H1 (cell line): ENCODE data around the gene ADCY2.

Experiments
- ATF3 ChIP-seq: IDR thresholded peaks from 2 replicates; pipeline ENCODE4 v1.6.1; 2011; ENCODE audit warnings: low read depth, mild to moderate bottlenecking, low read length; ENCODE audit not compliant: insufficient read depth
- CTCF ChIP-seq, 3 experiments: IDR thresholded peaks; 1 replicate in 2 of 3; 2 replicates in 1 of 3; pipeline versions ENCODE4 v1.5.1 to v1.6.1; 2011; ENCODE audit warnings: low read length in 3 of 3, mild to moderate bottlenecking in 3 of 3, inconsistent platforms in 2 of 3, low read depth in 1 of 3, moderate library complexity in 1 of 3; ENCODE audit not compliant: insufficient read depth in 1 of 3; ENCODE audit errors: control extremely low read depth in 1 of 3
- EP300 ChIP-seq, 2 experiments: IDR thresholded peaks; 1 replicate in 1 of 2; 2 replicates in 1 of 2; pipeline ENCODE4 v1.6.1; 2011 to 2012; ENCODE audit warnings: low read depth in 2 of 2, low read length in 2 of 2, mild to moderate bottlenecking in 2 of 2, borderline replicate concordance in 1 of 2, inconsistent platforms in 1 of 2, moderate library complexity in 1 of 2
- EZH2 ChIP-seq: fragments of 200-600 bp; sonication (generic); IDR thresholded peaks from 2 replicates; pipeline ENCODE4 v1.7.1; 2012; ENCODE audit warnings: low read depth, mild to moderate bottlenecking, moderate library complexity, low read length, inconsistent platforms; ENCODE audit not compliant: severe bottlenecking
- JUND ChIP-seq: IDR thresholded peaks from 2 replicates; pipeline ENCODE4 v1.6.1; 2011; ENCODE audit warnings: mild to moderate bottlenecking, improper control_type of control experiment, low read length
- POLR2A ChIP-seq, 2 experiments: IDR thresholded peaks; 1 replicate in 1 of 2; 2 replicates in 1 of 2; pipeline ENCODE4 v1.6.1; 2011; ENCODE audit warnings: low read depth in 2 of 2, low read length in 2 of 2, mild to moderate bottlenecking in 2 of 2; ENCODE audit errors: control extremely low read depth in 1 of 2
- POLR2AphosphoS5 ChIP-seq: IDR thresholded peaks from 2 replicates; pipeline ENCODE4 v1.6.1; 2011; ENCODE audit warnings: low read depth, low read length
- RAD21 ChIP-seq, 2 experiments: IDR thresholded peaks in 1 of 2; conservative IDR thresholded peaks in 1 of 2; 2 replicates each; pipeline ENCODE4 v1.6.1; 2011; ENCODE audit warnings: low read depth in 2 of 2, low read length in 2 of 2, improper control_type of control experiment in 1 of 2, inconsistent platforms in 1 of 2, mild to moderate bottlenecking in 1 of 2, moderate library complexity in 1 of 2
- SUZ12 ChIP-seq: fragments of 200-600 bp; sonication (generic); IDR thresholded peaks from 2 replicates; pipeline ENCODE4 v1.6.1; 2012; ENCODE audit warnings: mild to moderate bottlenecking, inconsistent platforms, low read length, moderate library complexity, mixed read lengths
- TCF12 ChIP-seq: IDR thresholded peaks from 2 replicates; pipeline ENCODE4 v1.6.1; 2011; ENCODE audit warnings: low read depth, mild to moderate bottlenecking, low read length
- USF2 ChIP-seq: IDR thresholded peaks from 2 replicates; pipeline ENCODE4 v1.6.1; 2011; ENCODE audit warnings: low read length, improper control_type of control experiment
- ZNF274 ChIP-seq: IDR thresholded peaks from 2 replicates; pipeline ENCODE4 v1.7.0; 2012; ENCODE audit warnings: low read length, borderline replicate concordance; ENCODE audit errors: extremely low read depth

- peak; percentile 25; the same call in 1 of the 2 replicates for TF ChIP-seq POLR2AphosphoS5
- TF ChIP-seq CTCF (IDR thresholded peaks at IDR 0.05; ENCODE audit: control extremely low read depth in 1 of 3, insufficient read depth in 1 of 3, low read depth in 1 of 3, low read length in 3 of 3): peak; percentile 63 to 73 (median 73)
- TF ChIP-seq EP300 (IDR thresholded peaks at IDR 0.05; ENCODE audit: borderline replicate concordance in 1 of 2, low read depth in 2 of 2, low read length in 2 of 2): no peak
- no peak for TF ChIP-seq TCF12
- TF ChIP-seq POLR2A (IDR thresholded peaks at IDR 0.05; ENCODE audit: control extremely low read depth in 1 of 2, low read depth in 2 of 2, low read length in 2 of 2): no peak
- TF ChIP-seq EZH2: no peak
- TF ChIP-seq USF2: no peak
- no peak for TF ChIP-seq ZNF274
- no peak for TF ChIP-seq SUZ12
- TF ChIP-seq RAD21 (IDR thresholded peaks at IDR 0.05 in 1 of 2, conservative IDR thresholded peaks at IDR 0.05 in 1 of 2; ENCODE audit: low read depth in 2 of 2, low read length in 2 of 2): peak; percentile 61 to 78
- no peak for TF ChIP-seq JUND
- no peak for TF ChIP-seq ATF3
These were observed 366.3 kb downstream of the ADCY2 start for GRCh38 chr5:7762267-7762666.
